GM12878 (cell line): ENCODE data around the gene CAMK2B. TPM values are rescaled to one million over a fixed set of nuclear protein-coding genes. Genes with fewer than 3 reads are reported as not detected.

Experiments used
- ATAC-seq: fragments of 200-7000 bp; cut with Tn5 transposase; 3 replicates; pipeline ENCODE4 v1.9.1; 2020; ENCODE audit warnings: mild to moderate bottlenecking, moderate library complexity
- BruUV-seq: library from RNA; stranded (reverse); fragments of 400-500 nt; replicated peaks from 2 replicates; lab custom pipeline; 2021; lab: Mats Ljungman, UMichigan
- CTCF ChIA-PET: fragments of 300-600 bp; sonication (Branson Sonifier 250); formaldehyde crosslinking; extraction: SDS; loops from one replicate; lab custom pipeline; 2021; ENCODE audit warnings: inconsistent platforms; lab: Yijun Ruan, JAX
- POLR2A ChIA-PET: fragments of 350-600 bp; formaldehyde crosslinking; extraction: SDS; loops from one replicate; lab custom pipeline; 2021; ENCODE audit warnings: inconsistent platforms; lab: Charles Lee
- RAD21 ChIA-PET: fragments of 300-600 bp; sonication (Branson Sonifier 250); formaldehyde crosslinking; loops from one replicate; lab custom pipeline; 2023; ENCODE audit warnings: antibody characterized with exemption; ENCODE audit not compliant: unreplicated experiment; lab: Charles Lee
- SMC1A ChIA-PET: fragments of 300-600 bp; sonication (Branson Sonifier 250); formaldehyde crosslinking; loops from one replicate; lab custom pipeline; 2023; ENCODE audit not compliant: unreplicated experiment, uncharacterized antibody; lab: Charles Lee
- DNase-seq: peaks from one replicate; pipeline ENCODE4 v3.0.0-alpha.2; 2011; ENCODE audit warnings: low read depth, low spot score
- FAIRE-seq: peaks from 3 replicates; lab custom pipeline; 2011; peaks lifted over from hg19 to GRCh38; lab: Jason Lieb, UNC
- H2AFZ ChIP-seq: 2 replicates; pipeline ENCODE4 v1.6.0; 2011; ENCODE audit warnings: low read depth, low read length, control low read depth; ENCODE audit not compliant: control insufficient read depth
- H3K27ac ChIP-seq: 2 replicates; pipeline ENCODE4 v1.5.1; 2011; ENCODE audit warnings: control low read depth; ENCODE audit not compliant: control insufficient read depth, insufficient read depth
- H3K27me3 ChIP-seq, 2 experiments: replicated peaks in 1 of 2; 2 replicates each; pipeline versions ENCODE4 v1.6.0 to v1.6.1; 2011; ENCODE audit warnings: low read length in 1 of 2; ENCODE audit not compliant: control insufficient read depth in 2 of 2, insufficient read depth in 2 of 2
- H3K36me3 ChIP-seq, 2 experiments: 2 replicates each; pipeline ENCODE4 v1.5.1; 2011; ENCODE audit warnings: low read length in 1 of 2; ENCODE audit not compliant: control insufficient read depth in 2 of 2, insufficient read depth in 2 of 2
- H3K4me1 ChIP-seq: 2 replicates; pipeline ENCODE4 v1.6.1; 2011; ENCODE audit warnings: mild to moderate bottlenecking, low read length, moderate library complexity, mixed read lengths; ENCODE audit not compliant: control insufficient read depth, insufficient read depth
- H3K4me2 ChIP-seq: 2 replicates; pipeline ENCODE4 v1.6.0; 2011; ENCODE audit warnings: control low read depth; ENCODE audit not compliant: control insufficient read depth, insufficient read depth
- H3K4me3 ChIP-seq: fragments of 200-600 bp; sonication (generic); 2 replicates; pipeline ENCODE4 v1.5.1; 2016
- H3K79me2 ChIP-seq: 2 replicates; pipeline ENCODE4 v1.6.0; 2011; ENCODE audit warnings: low read length; ENCODE audit not compliant: control insufficient read depth, insufficient read depth
- H3K9ac ChIP-seq: 2 replicates; pipeline ENCODE4 v1.8.0; 2011; ENCODE audit warnings: low read length, control low read depth, mixed read lengths; ENCODE audit not compliant: control insufficient read depth, insufficient read depth
- H3K9me3 ChIP-seq: replicated peaks from 3 replicates; pipeline ENCODE4 v1.5.1; 2011; ENCODE audit warnings: mild to moderate bottlenecking, low read length; ENCODE audit not compliant: control insufficient read depth, insufficient read depth
- H4K20me1 ChIP-seq: 2 replicates; pipeline ENCODE4 v1.6.0; 2011; ENCODE audit not compliant: control insufficient read depth, insufficient read depth
- BCL3 ChIP-seq: IDR thresholded peaks from 2 replicates; pipeline ENCODE4 v1.6.1; 2011; ENCODE audit warnings: borderline replicate concordance, low read depth, mild to moderate bottlenecking, moderate library complexity, low read length; ENCODE audit not compliant: insufficient read depth, poor library complexity, severe bottlenecking
- BHLHE40 ChIP-seq, 2 experiments: fragments of 450-650 bp in 1 of 2; IDR thresholded peaks; 2 replicates each; pipeline ENCODE4 v1.6.1; 2011 to 2017; ENCODE audit warnings: low read depth in 2 of 2, borderline replicate concordance in 1 of 2, improper control_type of control experiment in 1 of 2, low read length in 1 of 2, mild to moderate bottlenecking in 1 of 2
- BMI1 ChIP-seq: fragments of 450-650 bp; IDR thresholded peaks from 2 replicates; pipeline ENCODE4 v1.6.1; 2016; ENCODE audit warnings: mild to moderate bottlenecking, moderate library complexity, borderline replicate concordance
- CBFB ChIP-seq: IDR thresholded peaks from 2 replicates; pipeline ENCODE4 v1.6.1; 2016; ENCODE audit warnings: antibody characterized with exemption, low read depth
- E2F4 ChIP-seq: IDR thresholded peaks from 2 replicates; pipeline ENCODE4 v1.6.1; 2012; ENCODE audit warnings: low read depth, low read length, improper control_type of control experiment
- ELK1 ChIP-seq: IDR thresholded peaks from 2 replicates; pipeline ENCODE4 v1.6.1; 2012; ENCODE audit warnings: low read depth, low read length, improper control_type of control experiment
- ETV6 ChIP-seq, 2 experiments: fragments of 450-650 bp in 1 of 2; IDR thresholded peaks in 1 of 2; conservative IDR thresholded peaks in 1 of 2; 2 replicates each; pipeline ENCODE4 v1.6.1; 2014; ENCODE audit warnings: antibody characterized with exemption in 1 of 2, borderline replicate concordance in 1 of 2, low read depth in 1 of 2, mild to moderate bottlenecking in 1 of 2, moderate library complexity in 1 of 2
- FOS ChIP-seq: IDR thresholded peaks from 3 replicates; pipeline ENCODE4 v1.6.1; 2011; ENCODE audit warnings: borderline replicate concordance; ENCODE audit not compliant: insufficient read length; ENCODE audit errors: extremely low read depth
- GABPA ChIP-seq: IDR thresholded peaks from 2 replicates; pipeline ENCODE4 v1.6.1; 2014; ENCODE audit warnings: antibody characterized with exemption, low read depth, mild to moderate bottlenecking, inconsistent platforms
- IRF4 ChIP-seq: IDR thresholded peaks from 2 replicates; pipeline ENCODE4 v1.6.1; 2011; ENCODE audit warnings: low read depth, low read length
- NFXL1 ChIP-seq: fragments of 450-650 bp; IDR thresholded peaks from 2 replicates; pipeline ENCODE4 v1.6.1; 2017; ENCODE audit warnings: antibody characterized with exemption, mild to moderate bottlenecking, borderline replicate concordance
- PKNOX1 ChIP-seq: fragments of 450-650 bp; IDR thresholded peaks from 2 replicates; pipeline ENCODE4 v1.6.1; 2016; ENCODE audit warnings: mild to moderate bottlenecking
- POU2F2 ChIP-seq: IDR thresholded peaks from 3 replicates; pipeline ENCODE4 v1.6.1; 2011; ENCODE audit warnings: low read depth, mild to moderate bottlenecking, low read length, borderline replicate concordance
- RAD21 ChIP-seq: IDR thresholded peaks from 2 replicates; pipeline ENCODE4 v1.6.1; 2011; ENCODE audit warnings: mild to moderate bottlenecking, low read depth, low read length, moderate library complexity; ENCODE audit not compliant: insufficient read depth
- RB1 ChIP-seq: fragments of 450-650 bp; formaldehyde crosslinking; IDR thresholded peaks from 2 replicates; pipeline ENCODE4 v1.6.1; 2017; ENCODE audit warnings: mild to moderate bottlenecking, borderline replicate concordance
- SMC3 ChIP-seq: IDR thresholded peaks from 2 replicates; pipeline ENCODE4 v1.6.1; 2011; ENCODE audit warnings: low read length, improper control_type of control experiment, borderline replicate concordance
- STAT3 ChIP-seq: IDR thresholded peaks from 2 replicates; pipeline ENCODE4 v1.6.1; 2011; ENCODE audit warnings: low read depth, low read length, improper control_type of control experiment
- TAF1 ChIP-seq: IDR thresholded peaks from 2 replicates; pipeline ENCODE4 v1.6.1; 2011; ENCODE audit warnings: mild to moderate bottlenecking, low read depth, low read length, borderline replicate concordance
- WRNIP1 ChIP-seq: IDR thresholded peaks from 2 replicates; pipeline ENCODE4 v1.6.1; 2011; ENCODE audit warnings: low read depth, low read length, improper control_type of control experiment, borderline replicate concordance
- ZZZ3 ChIP-seq: IDR thresholded peaks from 2 replicates; pipeline ENCODE4 v1.6.1; 2011; ENCODE audit warnings: low read depth; ENCODE audit not compliant: control insufficient read depth, insufficient read length
- WGBS: methylation state at CpG from one replicate; pipeline ENCODE4 v1.1.6; 2016; ENCODE audit warnings: low lambda C conversion rate; ENCODE audit not compliant: insufficient replicate concordance, insufficient coverage; ENCODE audit errors: missing lambda C conversion rate; 5-methylcytosine and 5-hydroxymethylcytosine counted together
- in situ Hi-C: fragments of 300-500 bp; cut with MboI; formaldehyde crosslinking; loops from 9 replicates; pipeline ENCODE4 v1.14.3; 2018; ENCODE audit warnings: mixed read lengths
- intact Hi-C: fragments of 100-400 bp; cut with micrococcal nuclease; formaldehyde crosslinking; loops from one replicate; pipeline ENCODE4 v1.14.2; 2022; ENCODE audit not compliant: unreplicated experiment
- polyA plus RNA-seq, 11 experiments: library from polyadenylated mRNA; depleted of rRNA in 4 of 11; unstranded in 6 of 11; stranded (reverse) in 5 of 11; fragments of >200 nt; fragmentation: Nextera tagmentation in 4 of 11; fragmentation: Illumina TruSeq in 1 of 11; extraction: Ambion mirVana in 4 of 11; extraction: Trizol in 1 of 11; gene quantifications; 1 replicate in 1 of 11; 2 replicates in 10 of 11; pipeline versions ENCODE4 v1.2.1 to v1.2.3, GENCODE V29; 2011 to 2016; ENCODE audit warnings: inconsistent platforms in 2 of 11, missing spikeins in 2 of 11, low read depth in 1 of 11
- total RNA-seq, 4 experiments: library from RNA; depleted of rRNA in 3 of 4; stranded (reverse); fragments of >200 nt in 3 of 4; fragmentation: Illumina TruSeq in 1 of 4; extraction: Trizol in 1 of 4; gene quantifications; 2 replicates each; pipeline versions ENCODE4 v1.2.1 to v1.2.3, GENCODE V29; 2013 to 2021

The CAMK2B gene
- total and polyA plus RNA-seq, 10 of the 15 experiments (the other 5 are each of a cell fraction or from before 2014, with no cell fraction given): 0.06 to 0.23 (median 0.11) TPM; not detected in 5

- Histone ChIP-seq H3K9ac (no peak overlapping the region), H3K27ac (no peak overlapping the region), H3K4me3 (no peak overlapping the region), H3K9me3 (no peaks in the 10 kb centered on the region), H3K27me3 (no peaks in the 10 kb centered on the region), H3K79me2 (no peaks in the 10 kb centered on the region), H2AFZ (no peak overlapping the region), H3K4me2 (no peak overlapping the region), H3K4me1 (no peaks in the 10 kb centered on the region), H4K20me1 (no peaks in the 10 kb centered on the region), H3K36me3 (no peaks in the 10 kb centered on the region)
- in situ Hi-C loops (no loop called here), intact Hi-C loops (no loop called here)
- BruUV-seq: no TSS peak
- no peak for ATAC-seq
- no peak for DNase-seq
- FAIRE-seq: no peak
- TF ChIP-seq ETV6 (conservative IDR thresholded peaks at IDR 0.05 in 1 of 2, IDR thresholded peaks at IDR 0.05 in 1 of 2; ENCODE audit: borderline replicate concordance in 1 of 2, low read depth in 1 of 2) (no peak), E2F4 (no peak), RB1 (no peak), GABPA (no peak), NFXL1 (no peak), ELK1 (no peak), PKNOX1 (no peak), BMI1 (no peak), ZZZ3 (no peak), BCL3 (peak; percentile 27), CBFB (no peak), RAD21 (no peak), POU2F2 (peak; percentile 76; the same call in 1 of the 3 replicates), TAF1 (no peak), BHLHE40 (IDR thresholded peaks at IDR 0.05; ENCODE audit: borderline replicate concordance in 1 of 2, low read depth in 2 of 2, low read length in 1 of 2) (0 out of 4 replicates have a peak, but pooled peaks of 1 of the 2 experiments have one; percentile 20), SMC3 (no peak), STAT3 (no peak), FOS (no peak), WRNIP1 (no peak), IRF4 (no peak)
- ChIA-PET SMC1A (interaction anchor here (1.2 kb wide), 1 partner anchor 116 kb away, joined by 3 read pairs; no protein-coding TSS in a partner anchor), POLR2A (no interaction called here), CTCF (no interaction called here), RAD21 (no interaction called here)
- 33% methylated on average over 11 of the region's 11 CpGs for WGBS
Measured at GRCh38 chr7:44222776-44223261, 102.6 kb downstream of the CAMK2B start.
